Right lung (tissue), 5 donors: ENCODE data around the gene OVOL1. TPM values are rescaled to one million over a fixed set of nuclear protein-coding genes. Genes with fewer than 3 reads are reported as not detected.

Source experiments
- polyA plus RNA-seq, 5 donors: library from polyadenylated mRNA; unstranded; fragments of 120-200 nt; gene quantifications; one replicate each; pipeline versions ENCODE4 v1.2.1 to v1.2.3, GENCODE V29; 2013; ENCODE audit warnings: inconsistent platforms in 1 of 5, low replicate concordance in 1 of 5; ENCODE audit not compliant: insufficient read length in 5 of 5, insufficient read depth in 1 of 5

The OVOL1 gene
- polyA plus RNA-seq, 5 donors: 0.07 to 0.60 (median 0.29) TPM

Other genes with a start within 250 kb of the OVOL1 start
- gene LTBP3, start 228.7 kb upstream of the OVOL1 start, polyA plus RNA-seq: 100 to 1,000 TPM; 184 to 305 (median 276) TPM
- 10 to 100 TPM; 39.0 to 70.6 (median 56.0) TPM for gene ZNRD2, start 216.6 kb upstream of the OVOL1 start, polyA plus RNA-seq
- 10 to 100 TPM; 20.5 to 47.9 (median 28.7) TPM for gene FAM89B, start 214.5 kb upstream of the OVOL1 start, polyA plus RNA-seq
- 10 to 100 TPM; 25.0 to 47.6 (median 36.5) TPM for gene EHBP1L1, start 211.0 kb upstream of the OVOL1 start, polyA plus RNA-seq
- under 1 TPM; 0.18 to 0.85 (median 0.55) TPM for gene KCNK7, start 191.3 kb upstream of the OVOL1 start, polyA plus RNA-seq
- 10 to 100 TPM; 32.5 to 72.7 (median 49.3) TPM for gene MAP3K11, start 172.8 kb upstream of the OVOL1 start, polyA plus RNA-seq
- 10 to 100 TPM; 15.5 to 35.0 (median 20.9) TPM for gene PCNX3, start 171.3 kb upstream of the OVOL1 start, polyA plus RNA-seq
- 10 to 100 TPM; 32.6 to 55.0 (median 40.6) TPM for gene SIPA1, start 149.0 kb upstream of the OVOL1 start, polyA plus RNA-seq
- gene RELA, start 124.1 kb upstream of the OVOL1 start, polyA plus RNA-seq: 10 to 100 TPM; 43.0 to 68.0 (median 53.2) TPM
- 10 to 100 TPM; 52.2 to 68.8 (median 62.9) TPM for gene KAT5, start 74.8 kb upstream of the OVOL1 start, polyA plus RNA-seq
- 10 to 100 TPM; 32.4 to 67.8 (median 41.4) TPM for gene RNASEH2C, start 66.3 kb upstream of the OVOL1 start, polyA plus RNA-seq
- 1 to 10 TPM; 2.2 to 4.2 (median 3.4) TPM for gene AP5B1, start 6.1 kb upstream of the OVOL1 start, polyA plus RNA-seq
- gene SNX32, start 46.9 kb downstream of the OVOL1 start, polyA plus RNA-seq: 1 to 10 TPM; 1.6 to 5.2 (median 3.1) TPM
- gene CFL1, start 71.1 kb downstream of the OVOL1 start, polyA plus RNA-seq: 100 to 1,000 TPM; 574 to 838 (median 723) TPM
- 10 to 100 TPM; 37.0 to 57.3 (median 48.7) TPM for gene MUS81, start 73.4 kb downstream of the OVOL1 start, polyA plus RNA-seq
- 100 to 1,000 TPM; 107 to 194 (median 144) TPM for gene EFEMP2, start 85.7 kb downstream of the OVOL1 start, polyA plus RNA-seq
- gene CTSW, start 92.8 kb downstream of the OVOL1 start, polyA plus RNA-seq: 1 to 10 TPM; 2.6 to 6.3 (median 6.1) TPM
- gene FIBP, start 101.4 kb downstream of the OVOL1 start, polyA plus RNA-seq: 10 to 100 TPM; 72.3 to 87.4 (median 76.5) TPM
- gene CCDC85B, start 103.6 kb downstream of the OVOL1 start, polyA plus RNA-seq: 10 to 100 TPM; 10.2 to 37.1 (median 11.4) TPM
- under 1 TPM in 3 of 5 donors, not detected in 2; 0.12 to 0.19 (median 0.13) TPM for gene FOSL1, start 113.3 kb downstream of the OVOL1 start, polyA plus RNA-seq
- gene C11orf68, start 132.0 kb downstream of the OVOL1 start, polyA plus RNA-seq: 10 to 100 TPM; 29.8 to 44.0 (median 38.6) TPM
- 100 to 1,000 TPM in 1 of 5 donors, 10 to 100 TPM in 4; 66.5 to 143 (median 81.8) TPM for gene DRAP1, start 132.4 kb downstream of the OVOL1 start, polyA plus RNA-seq
- under 1 TPM; 0.21 to 0.62 (median 0.44) TPM for gene TSGA10IP, start 158.4 kb downstream of the OVOL1 start, polyA plus RNA-seq
- gene SART1, start 174.7 kb downstream of the OVOL1 start, polyA plus RNA-seq: 10 to 100 TPM; 34.7 to 51.6 (median 40.9) TPM
- 10 to 100 TPM; 25.8 to 28.0 (median 26.7) TPM for gene EIF1AD, start 215.1 kb downstream of the OVOL1 start, polyA plus RNA-seq
- 100 to 1,000 TPM; 200 to 305 (median 225) TPM for gene BANF1, start 215.4 kb downstream of the OVOL1 start, polyA plus RNA-seq
- gene CST6, start 224.9 kb downstream of the OVOL1 start, polyA plus RNA-seq: 1 to 10 TPM in 2 of 5 donors, under 1 TPM in 2, not detected in 1; 0.30 to 1.8 (median 1.1) TPM
- under 1 TPM in 1 of 5 donors, not detected in 4; 0.11 TPM for gene CATSPER1, start 239.4 kb downstream of the OVOL1 start, polyA plus RNA-seq